Type B pancreatic cell (in vitro differentiated cells): ENCODE measurements around the gene PRICKLE2. TPM values are rescaled to one million over a fixed set of nuclear protein-coding genes. Genes with fewer than 3 reads are reported as not detected.
A peak's percentile ranks its signal among the peaks of the same experiment; 100 is the strongest.

Experiments
- DNase-seq: peaks from one replicate; pipeline ENCODE4 v3.0.0; 2021; ENCODE audit warnings: mixed read lengths; ENCODE audit not compliant: unreplicated experiment; ENCODE audit errors: extremely low spot score
- H3K27ac Mint-ChIP-seq: 2 replicates; pipeline ENCODE4 v1.8.0; 2021; ENCODE audit warnings: mild to moderate bottlenecking, mixed read lengths
- H3K27me3 Mint-ChIP-seq: 2 replicates; pipeline ENCODE4 v1.8.0; 2021; ENCODE audit warnings: mixed read lengths
- H3K36me3 Mint-ChIP-seq: 2 replicates; pipeline ENCODE4 v1.8.0; 2021; ENCODE audit warnings: mixed read lengths
- H3K4me1 Mint-ChIP-seq: one replicate; pipeline ENCODE4 v1.8.0; 2021; ENCODE audit warnings: mixed read lengths; ENCODE audit not compliant: unreplicated experiment
- H3K4me3 Mint-ChIP-seq: 2 replicates; pipeline ENCODE4 v1.8.0; 2021; ENCODE audit warnings: mild to moderate bottlenecking, mixed read lengths
- H3K9me3 Mint-ChIP-seq: 2 replicates; pipeline ENCODE4 v1.8.0; 2021; ENCODE audit warnings: mixed read lengths
- long read RNA-seq: library from polyadenylated mRNA; unstranded; transcript quantifications from one replicate; pipeline ENCODE4 v2.0.0, GENCODE V29; 2020
- total RNA-seq: library from RNA; stranded (reverse); gene quantifications from 2 replicates; pipeline ENCODE4 v1.2.1, GENCODE V29; 2021; ENCODE audit warnings: low replicate concordance
- TF ChIP-seq, protein P1 (sequence below): fragments of 200-600 bp; sonication (generic); conservative IDR thresholded peaks from 2 replicates; pipeline ENCODE4 v1.5.0; 2021; ENCODE audit warnings: antibody characterized with exemption, mild to moderate bottlenecking

The PRICKLE2 gene, protein sequence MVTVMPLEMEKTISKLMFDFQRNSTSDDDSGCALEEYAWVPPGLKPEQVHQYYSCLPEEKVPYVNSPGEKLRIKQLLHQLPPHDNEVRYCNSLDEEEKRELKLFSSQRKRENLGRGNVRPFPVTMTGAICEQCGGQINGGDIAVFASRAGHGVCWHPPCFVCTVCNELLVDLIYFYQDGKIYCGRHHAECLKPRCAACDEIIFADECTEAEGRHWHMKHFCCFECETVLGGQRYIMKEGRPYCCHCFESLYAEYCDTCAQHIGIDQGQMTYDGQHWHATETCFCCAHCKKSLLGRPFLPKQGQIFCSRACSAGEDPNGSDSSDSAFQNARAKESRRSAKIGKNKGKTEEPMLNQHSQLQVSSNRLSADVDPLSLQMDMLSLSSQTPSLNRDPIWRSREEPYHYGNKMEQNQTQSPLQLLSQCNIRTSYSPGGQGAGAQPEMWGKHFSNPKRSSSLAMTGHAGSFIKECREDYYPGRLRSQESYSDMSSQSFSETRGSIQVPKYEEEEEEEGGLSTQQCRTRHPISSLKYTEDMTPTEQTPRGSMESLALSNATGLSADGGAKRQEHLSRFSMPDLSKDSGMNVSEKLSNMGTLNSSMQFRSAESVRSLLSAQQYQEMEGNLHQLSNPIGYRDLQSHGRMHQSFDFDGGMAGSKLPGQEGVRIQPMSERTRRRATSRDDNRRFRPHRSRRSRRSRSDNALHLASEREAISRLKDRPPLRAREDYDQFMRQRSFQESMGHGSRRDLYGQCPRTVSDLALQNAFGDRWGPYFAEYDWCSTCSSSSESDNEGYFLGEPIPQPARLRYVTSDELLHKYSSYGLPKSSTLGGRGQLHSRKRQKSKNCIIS
- 10.0 and 23.6 TPM in 2 replicates for total RNA-seq
- long read RNA-seq, partial matches to known transcripts: 0 of 1 reads
- long read RNA-seq, other reads (novel, unspliced or antisense): 1 of 1 reads

DNA sequence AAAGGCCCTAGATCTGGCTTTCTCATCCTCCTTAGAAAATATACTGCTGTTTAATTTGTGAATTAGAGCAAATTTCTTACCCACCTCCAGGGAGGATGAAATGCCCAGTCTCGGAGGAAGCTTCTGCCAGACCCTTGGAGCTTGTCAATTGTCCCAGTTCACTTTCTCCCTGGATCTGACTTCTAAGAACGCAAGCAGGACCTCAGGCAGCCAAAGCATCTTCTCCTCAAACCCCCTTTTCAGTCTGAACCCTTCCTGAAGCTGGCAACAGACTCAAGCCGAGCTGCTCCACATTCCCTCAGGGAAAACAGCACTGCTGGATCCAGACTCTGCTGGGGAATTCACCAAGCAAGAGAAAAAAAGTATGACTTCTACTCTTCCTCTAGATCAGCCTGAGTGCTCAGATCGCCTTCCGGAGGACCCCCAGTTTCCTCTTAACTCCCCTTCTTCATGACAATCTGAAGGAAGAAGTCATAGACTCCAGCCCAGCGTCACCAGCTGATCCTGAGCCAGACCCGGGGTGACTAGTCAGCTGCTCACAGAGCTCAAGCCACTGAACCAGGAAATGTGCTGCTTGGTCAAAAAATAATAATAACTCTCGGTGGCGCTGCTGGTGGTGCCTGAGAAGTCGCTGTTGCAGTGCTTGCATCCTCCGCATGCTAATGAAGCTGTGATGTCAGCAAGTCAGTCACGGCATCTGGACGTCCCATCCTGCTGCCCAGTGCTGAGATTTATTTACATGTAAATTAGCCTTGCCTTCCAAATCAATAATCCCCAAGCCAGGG lies at the start of gene PRICKLE2:
PRICKLE2 (minus strand) TSS at position 641 of the 785 bp plus-strand sequence. CDS start 26,539 bp downstream, outside the sequence.
- Mint-ChIP-seq H3K4me3 (peak within 1 kb of the TSS; percentile 77), H3K36me3 (no peaks in the 10 kb centered on the region), H3K4me1 (peaks cover 65% of the 10 kb centered on the region), H3K27ac (peak within 1 kb of the TSS; percentile 82), H3K27me3 (no peaks in the 10 kb centered on the region), H3K9me3 (no peaks in the 10 kb centered on the region)
- no peak for DNase-seq
- TF ChIP-seq, protein P1, sequence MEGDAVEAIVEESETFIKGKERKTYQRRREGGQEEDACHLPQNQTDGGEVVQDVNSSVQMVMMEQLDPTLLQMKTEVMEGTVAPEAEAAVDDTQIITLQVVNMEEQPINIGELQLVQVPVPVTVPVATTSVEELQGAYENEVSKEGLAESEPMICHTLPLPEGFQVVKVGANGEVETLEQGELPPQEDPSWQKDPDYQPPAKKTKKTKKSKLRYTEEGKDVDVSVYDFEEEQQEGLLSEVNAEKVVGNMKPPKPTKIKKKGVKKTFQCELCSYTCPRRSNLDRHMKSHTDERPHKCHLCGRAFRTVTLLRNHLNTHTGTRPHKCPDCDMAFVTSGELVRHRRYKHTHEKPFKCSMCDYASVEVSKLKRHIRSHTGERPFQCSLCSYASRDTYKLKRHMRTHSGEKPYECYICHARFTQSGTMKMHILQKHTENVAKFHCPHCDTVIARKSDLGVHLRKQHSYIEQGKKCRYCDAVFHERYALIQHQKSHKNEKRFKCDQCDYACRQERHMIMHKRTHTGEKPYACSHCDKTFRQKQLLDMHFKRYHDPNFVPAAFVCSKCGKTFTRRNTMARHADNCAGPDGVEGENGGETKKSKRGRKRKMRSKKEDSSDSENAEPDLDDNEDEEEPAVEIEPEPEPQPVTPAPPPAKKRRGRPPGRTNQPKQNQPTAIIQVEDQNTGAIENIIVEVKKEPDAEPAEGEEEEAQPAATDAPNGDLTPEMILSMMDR: peak; percentile 33

DNA sequence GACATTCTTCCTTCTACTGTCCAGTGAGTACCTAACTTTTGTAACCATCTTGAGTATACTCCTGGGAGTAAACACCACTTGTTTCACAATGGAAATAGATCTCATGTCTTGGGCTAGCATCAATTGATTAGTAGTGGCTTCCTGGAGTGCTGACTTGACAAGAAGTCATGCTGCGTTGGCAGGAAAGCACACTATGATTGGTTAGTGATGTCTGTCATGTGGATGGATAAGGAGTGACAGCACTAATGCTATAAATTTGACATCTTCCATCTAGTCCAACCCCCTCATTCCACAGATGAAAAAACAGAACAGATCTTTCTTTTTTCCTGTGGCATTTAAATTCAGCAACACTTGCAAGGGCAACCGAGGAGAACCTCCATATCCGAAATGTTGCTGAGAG lies 47.6 kb upstream of the PRICKLE2 start:
- Mint-ChIP-seq H3K4me1 (peaks cover 16% of the 10 kb centered on the region), H3K9me3 (peaks cover 12% of the 10 kb centered on the region), H3K4me3 (no peak overlapping the region), H3K36me3 (peaks cover 3% of the 10 kb centered on the region), H3K27ac (no peak overlapping the region), H3K27me3 (no peaks in the 10 kb centered on the region)
- DNase-seq: no peak
- TF ChIP-seq, protein P1: no peak

DNA sequence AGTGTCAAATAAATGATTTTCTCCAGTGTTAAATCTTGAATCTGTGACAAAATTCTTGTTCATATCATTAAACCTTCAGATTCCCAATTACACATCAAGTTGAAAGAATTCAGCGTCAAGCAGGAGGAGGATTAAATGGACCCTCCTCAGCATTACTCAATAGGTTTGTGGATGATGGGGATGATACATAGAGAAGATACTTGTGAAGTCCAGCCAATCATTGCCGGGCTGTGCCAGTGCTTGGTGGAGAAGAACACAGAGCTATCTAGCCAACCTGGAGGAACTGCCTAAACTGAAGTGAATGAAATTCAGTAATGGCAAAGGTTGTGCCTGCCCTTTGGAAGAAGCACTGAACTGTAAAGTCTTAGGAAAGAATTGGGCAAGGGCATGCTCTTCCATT lies 47.0 kb upstream of the PRICKLE2 start:
- H3K27ac Mint-ChIP-seq: no peak overlapping the region
- H3K9me3 Mint-ChIP-seq: peaks cover 12% of the 10 kb centered on the region
- TF ChIP-seq, protein P1: no peak
- peaks cover 15% of the 10 kb centered on the region for H3K4me1 Mint-ChIP-seq
- peaks cover under 1% of the 10 kb centered on the region for H3K27me3 Mint-ChIP-seq
- peaks cover 3% of the 10 kb centered on the region for H3K36me3 Mint-ChIP-seq
- DNase-seq: no peak
- no peak overlapping the region for H3K4me3 Mint-ChIP-seq

DNA sequence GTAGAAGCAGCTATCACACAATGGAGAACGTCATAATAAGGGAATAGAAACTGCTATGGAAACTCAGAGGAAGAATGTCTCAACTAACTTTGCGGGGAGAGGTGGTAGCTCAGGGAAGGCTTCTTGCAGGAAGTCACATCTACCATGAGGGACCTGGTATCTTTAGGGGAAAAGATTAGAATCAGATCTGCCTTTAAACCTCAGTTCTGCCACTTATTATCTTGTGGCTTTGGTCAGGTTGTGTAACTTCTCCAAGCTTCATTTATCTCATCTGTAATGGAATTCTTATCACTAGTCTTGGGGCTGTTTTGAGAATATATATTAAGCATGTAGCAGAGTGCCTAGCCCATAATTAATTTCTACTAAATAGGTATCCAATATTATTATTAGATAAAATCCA lies 46.4 kb upstream of the PRICKLE2 start:
- Mint-ChIP-seq H3K4me3 (no peak overlapping the region), H3K36me3 (peaks cover 3% of the 10 kb centered on the region), H3K27ac (no peak overlapping the region), H3K27me3 (peaks cover 4% of the 10 kb centered on the region), H3K9me3 (peaks cover 12% of the 10 kb centered on the region), H3K4me1 (peaks cover 22% of the 10 kb centered on the region)
- no peak for DNase-seq
- TF ChIP-seq, protein P1: no peak

DNA sequence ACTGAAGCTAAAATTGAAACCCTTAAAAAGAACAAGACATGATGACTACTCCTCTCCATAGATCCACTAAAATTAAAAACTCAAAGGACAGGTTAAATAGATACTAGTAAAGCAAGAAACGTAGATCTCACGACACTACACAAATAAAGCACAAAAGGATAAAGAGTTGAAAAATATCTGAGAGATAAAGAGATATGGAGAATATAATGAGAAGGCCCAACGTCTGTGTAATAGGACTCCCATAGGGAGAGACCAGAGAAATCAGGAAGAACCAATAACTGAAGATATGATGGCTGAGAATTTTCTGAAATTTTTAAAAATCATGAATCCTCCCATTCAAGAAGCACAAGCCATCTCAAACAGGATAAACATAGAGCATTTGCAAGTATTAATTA lies 45.6 kb upstream of the PRICKLE2 start:
- peaks cover 12% of the 10 kb centered on the region for H3K9me3 Mint-ChIP-seq
- no peak overlapping the region for H3K27ac Mint-ChIP-seq
- no peak overlapping the region for H3K4me3 Mint-ChIP-seq
- no peak for DNase-seq
- H3K27me3 Mint-ChIP-seq: peaks cover 9% of the 10 kb centered on the region
- peaks cover 25% of the 10 kb centered on the region for H3K4me1 Mint-ChIP-seq
- H3K36me3 Mint-ChIP-seq: peaks cover 3% of the 10 kb centered on the region
- TF ChIP-seq, protein P1: no peak
